GOT3 (cell line): ENCODE results near the gene KIF4A.

Experiments used
- DNase-seq: peaks from one replicate; lab custom pipeline; 2025; ENCODE audit warnings: mixed read lengths; lab: John Stamatoyannopoulos, UW

The KIF4A gene

DNA sequence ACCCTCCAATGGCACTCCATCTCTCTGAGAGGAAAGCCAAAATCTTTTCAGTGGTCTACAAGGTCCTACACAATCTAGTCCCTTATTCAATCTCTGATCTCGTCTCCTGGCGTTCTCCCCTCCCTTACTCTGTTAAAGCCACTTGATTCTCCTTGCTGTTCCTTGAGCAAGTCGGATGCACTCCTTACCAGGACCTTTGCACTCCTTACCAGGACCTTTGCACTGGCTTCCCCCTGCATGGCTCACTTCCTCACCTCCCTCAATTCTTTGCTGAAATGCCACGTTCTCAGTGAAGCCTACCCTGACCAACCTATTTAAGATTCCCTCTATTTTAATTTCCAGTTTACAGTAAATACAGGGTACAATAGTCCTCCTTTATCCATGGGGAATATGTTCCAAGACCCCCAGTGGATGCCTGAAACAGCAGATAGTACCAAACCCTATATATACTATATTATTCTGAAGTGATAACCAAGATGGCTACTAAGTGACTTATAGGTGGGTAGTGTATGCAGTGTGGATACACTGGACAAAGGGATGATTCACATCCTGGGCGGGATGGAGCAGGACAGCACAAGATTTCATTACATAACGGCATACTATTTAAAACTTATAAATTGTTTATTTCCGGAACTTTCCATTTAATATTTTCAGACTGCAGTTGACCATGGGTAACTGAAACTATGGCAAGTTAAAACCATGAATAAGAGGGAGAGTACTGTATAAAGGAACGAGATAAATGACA is 148.2 kb downstream of the KIF4A start:
- no peak for DNase-seq

DNA sequence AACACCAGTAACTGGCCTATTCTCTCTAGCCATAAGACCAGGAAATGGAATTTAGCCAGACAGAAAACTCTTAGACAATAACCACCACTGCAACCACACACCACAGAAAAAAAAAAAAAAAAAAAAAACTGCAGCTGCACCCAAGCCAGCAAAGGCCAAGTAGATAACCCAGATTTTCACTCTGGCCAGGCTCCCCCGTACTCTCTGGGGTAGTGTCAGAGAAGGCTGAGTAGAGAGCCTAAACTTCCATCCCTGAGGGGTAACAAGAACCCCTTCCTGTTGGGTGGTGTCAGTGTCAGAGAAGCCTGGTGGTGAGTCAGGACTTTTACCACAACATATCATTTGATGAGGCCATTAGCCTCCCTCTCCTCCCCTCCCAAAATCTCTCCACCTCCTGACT is 149.1 kb downstream of the KIF4A start:
- no peak for DNase-seq

DNA sequence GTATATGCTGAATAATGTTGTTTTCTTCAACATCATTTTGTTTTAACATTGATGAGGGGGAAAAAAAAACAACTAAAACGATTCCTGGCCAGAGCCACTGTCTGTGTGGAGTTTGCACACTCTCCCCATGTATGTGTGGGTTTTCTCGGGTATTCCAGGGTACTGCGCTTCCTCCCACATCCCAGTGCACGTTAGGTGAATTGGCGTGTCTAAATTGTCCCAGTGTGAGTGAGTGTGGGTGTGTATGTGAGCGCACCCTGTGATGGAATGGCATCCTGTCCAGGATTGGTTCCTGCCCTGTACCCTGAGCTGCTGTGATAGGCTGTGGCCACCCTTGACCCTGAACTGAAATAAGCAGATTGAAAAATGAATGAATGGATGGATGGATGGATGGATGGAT is 152.3 kb downstream of the KIF4A start:
- no peak for DNase-seq

DNA sequence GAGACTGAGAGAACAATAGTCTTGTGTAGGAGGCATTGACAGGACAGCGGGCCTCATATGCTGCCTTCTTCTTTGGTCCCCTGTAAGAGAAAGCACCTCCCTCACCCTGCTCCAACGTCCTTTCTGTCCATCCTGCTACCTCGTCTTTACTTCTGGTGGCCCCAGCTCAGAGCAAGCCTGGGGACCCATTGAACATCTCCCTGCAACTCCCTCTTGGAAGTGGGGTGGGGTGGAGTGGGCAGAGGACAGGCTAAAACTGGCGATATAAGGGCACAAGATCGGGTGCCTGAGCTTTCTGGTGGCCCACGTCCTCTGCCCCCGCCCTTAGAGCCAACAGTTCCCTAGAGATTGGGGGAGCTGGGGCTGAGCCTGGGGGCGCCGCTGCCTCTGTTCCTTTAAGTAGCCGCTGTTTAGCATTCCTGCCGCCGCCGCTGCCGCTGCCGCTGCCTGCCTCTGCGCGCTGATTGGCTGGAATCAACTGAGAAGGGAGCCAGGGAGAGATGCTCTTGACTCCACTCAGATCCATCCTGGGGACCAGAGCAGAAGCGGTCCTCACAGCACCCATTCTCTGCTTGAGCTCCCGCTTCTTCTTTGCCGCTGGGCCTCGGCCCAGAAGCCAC is 154.5 kb downstream of the KIF4A start, which contains the start of gene DLG3:
Gene DLG3 (plus strand): TSS at position 510 of the 620 bp plus-strand sequence. CDS start 367 bp downstream, outside the sequence.
- DNase-seq = no peak

DNA sequence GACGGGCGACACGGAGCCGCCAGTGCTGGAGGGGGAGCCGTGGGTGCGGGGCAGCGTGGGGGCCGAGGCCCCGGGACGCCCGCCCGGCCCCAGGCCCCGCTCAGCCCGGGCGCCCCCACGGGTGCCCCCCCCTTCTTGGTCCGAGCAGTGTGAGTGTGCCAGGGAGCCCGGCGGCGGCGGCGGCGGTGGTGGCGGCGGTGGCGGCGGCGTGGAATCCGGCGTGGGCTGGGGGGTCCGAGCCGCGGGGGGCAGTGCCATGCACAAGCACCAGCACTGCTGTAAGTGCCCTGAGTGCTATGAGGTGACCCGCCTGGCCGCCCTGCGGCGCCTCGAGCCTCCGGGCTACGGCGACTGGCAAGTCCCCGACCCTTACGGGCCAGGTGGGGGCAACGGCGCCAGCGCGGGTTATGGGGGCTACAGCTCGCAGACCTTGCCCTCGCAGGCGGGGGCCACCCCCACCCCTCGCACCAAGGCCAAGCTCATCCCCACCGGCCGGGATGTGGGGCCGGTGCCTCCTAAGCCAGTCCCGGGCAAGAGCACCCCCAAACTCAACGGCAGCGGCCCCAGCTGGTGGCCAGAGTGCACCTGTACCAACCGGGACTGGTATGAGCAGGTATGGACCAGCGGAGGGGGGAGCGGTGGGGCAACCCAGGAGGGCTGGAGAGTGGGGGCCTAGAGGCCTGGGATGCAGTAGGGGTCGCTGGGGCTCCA is 155.2 kb downstream of the KIF4A start:
- DNase-seq = no peak

DNA sequence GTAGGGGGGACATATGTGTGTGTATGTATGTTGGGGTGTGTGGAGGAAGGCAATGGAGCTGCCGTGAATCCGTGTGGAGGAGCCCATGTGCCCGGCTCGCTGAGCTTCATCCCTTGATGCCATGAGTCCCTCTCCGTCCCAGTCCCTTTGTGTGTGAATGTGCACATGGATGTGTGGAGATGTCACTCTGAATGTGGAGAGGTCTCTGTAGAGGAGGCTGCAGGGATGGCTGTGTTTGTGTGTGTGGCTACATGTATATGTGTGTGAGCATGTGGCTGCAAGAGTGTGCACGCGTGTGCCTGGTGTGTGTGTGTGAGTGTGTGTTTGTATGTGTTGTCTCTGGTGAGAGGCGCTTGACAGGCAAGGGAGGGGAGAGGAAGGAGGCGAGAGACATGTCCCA is 156.0 kb downstream of the KIF4A start:
- no peak for DNase-seq

DNA sequence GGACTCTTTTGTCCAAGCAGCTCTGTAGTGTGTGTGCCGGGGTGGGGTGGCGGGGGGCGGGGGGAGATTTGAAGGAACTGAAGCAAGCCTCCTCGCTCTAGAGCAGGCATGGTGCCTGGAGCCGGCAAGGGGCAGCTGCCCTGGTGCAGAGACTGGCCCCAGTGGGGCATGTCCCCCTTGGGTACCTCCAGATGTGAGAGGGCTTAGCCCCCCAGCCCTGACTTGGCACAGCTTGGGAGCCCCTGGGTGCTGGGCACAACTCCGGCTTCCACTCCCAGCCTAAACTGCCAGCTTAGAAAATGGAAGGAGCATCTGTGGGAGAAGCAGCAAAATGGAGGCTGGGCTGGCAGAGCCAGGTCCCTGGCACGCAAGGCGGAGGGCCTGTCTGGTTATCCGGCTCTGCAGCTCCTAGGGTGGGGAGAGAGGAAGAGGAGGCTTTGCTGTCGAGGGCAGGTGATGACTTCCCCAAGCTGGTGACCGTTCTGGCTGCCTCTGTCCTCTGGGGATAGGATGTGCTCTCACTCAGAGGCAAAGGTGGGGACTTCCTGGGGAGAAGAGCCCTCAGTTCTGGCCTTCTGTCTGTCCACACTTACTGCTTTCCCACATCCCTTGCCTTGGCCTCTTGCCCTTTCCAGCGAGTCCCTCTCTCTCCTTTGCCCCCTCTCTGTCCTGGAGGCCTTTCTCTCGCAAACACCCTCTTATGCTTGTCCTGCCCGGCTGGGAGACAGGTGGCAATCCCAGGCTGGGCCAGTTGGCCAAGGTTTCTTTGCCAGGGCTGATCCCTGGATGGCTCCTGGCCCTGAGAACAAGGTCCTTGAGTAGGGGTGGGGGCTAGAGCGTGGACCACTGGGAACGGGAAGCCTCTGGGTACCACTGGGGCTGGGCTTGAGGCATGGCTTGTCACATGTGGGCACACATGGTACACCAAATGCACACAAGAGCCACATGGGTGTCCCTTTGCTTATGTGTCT is 156.8 kb downstream of the KIF4A start:
- no peak for DNase-seq

DNA sequence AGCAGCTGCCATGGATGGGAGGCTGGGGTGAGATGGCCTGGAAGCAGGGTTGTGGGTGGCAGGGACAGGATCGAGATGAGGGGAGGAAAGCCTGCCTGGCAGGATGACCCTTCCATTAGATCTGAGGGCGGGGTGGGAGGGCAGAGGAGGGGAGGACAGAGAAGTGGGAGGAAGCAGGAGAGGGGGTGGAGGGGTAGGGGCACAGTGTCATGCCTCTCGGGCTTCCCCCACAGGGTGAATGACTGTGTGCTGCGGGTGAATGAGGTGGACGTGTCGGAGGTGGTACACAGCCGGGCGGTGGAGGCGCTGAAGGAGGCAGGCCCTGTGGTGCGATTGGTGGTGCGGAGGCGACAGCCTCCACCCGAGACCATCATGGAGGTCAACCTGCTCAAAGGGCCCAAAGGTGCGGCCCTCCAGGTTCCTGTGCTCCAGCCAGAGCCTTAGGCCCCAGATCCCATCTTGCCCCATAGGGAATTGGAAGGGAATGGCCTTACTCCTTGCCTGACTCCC is 159.6 kb downstream of the KIF4A start:
- no peak for DNase-seq

DNA sequence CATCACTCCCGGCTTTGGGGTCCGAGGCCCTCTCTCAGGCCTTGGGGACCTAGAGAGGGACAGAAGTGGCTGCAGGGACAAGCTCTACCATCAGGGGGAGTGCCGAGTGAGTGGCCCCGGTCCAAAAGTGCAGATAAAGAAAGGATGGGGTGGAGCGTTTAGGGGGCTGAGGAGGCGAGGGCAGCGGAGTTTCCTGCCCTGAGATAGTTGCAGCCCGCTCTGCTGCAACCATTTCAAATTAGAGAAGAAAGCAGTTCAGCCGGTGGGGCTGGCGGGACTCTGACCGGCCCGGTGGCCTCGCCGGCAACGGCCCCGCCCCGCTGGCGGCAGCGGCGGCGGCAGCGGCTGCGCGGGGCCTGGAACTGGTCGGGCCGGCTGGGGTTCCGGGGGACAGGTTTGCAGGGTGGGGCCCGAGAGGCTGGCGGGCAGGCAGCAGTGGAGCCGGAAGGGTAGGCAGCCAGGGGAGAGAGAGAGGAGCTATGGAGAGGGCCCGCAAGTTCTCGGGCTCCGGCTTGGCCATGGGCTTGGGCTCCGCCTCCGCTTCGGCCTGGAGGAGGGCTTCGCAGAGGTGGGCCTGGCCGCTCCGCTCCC is 162.3 kb downstream of the KIF4A start:
- no peak for DNase-seq

DNA sequence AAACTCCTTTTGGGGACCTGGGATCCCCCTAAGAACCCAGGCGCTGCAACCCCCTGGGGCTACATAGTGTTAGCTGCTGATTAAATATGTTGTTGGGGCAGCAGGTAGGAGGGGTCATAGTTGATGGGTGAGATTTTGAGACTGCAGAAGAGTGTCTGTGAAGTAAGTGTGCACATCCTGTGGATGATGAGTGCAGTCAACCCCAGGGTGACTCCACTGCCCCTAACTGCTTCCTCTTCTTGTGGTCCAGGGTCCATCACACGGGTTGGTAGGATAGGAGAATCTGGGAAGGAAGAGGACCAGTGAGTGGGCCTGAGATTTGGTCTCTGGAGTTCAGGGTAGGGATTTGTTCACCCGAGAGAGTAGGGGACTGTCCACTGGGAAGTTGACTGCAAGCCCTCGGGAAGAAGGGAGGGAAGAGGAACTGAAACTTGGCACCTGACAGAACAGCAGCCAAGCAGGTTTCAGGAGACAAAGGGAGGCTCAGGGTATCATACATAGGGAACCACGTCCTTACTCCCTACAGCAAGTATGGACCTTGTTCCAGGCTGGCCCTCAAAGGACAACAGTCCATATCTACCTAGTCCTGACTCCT is 163.2 kb downstream of the KIF4A start:
- DNase-seq = no peak

DNA sequence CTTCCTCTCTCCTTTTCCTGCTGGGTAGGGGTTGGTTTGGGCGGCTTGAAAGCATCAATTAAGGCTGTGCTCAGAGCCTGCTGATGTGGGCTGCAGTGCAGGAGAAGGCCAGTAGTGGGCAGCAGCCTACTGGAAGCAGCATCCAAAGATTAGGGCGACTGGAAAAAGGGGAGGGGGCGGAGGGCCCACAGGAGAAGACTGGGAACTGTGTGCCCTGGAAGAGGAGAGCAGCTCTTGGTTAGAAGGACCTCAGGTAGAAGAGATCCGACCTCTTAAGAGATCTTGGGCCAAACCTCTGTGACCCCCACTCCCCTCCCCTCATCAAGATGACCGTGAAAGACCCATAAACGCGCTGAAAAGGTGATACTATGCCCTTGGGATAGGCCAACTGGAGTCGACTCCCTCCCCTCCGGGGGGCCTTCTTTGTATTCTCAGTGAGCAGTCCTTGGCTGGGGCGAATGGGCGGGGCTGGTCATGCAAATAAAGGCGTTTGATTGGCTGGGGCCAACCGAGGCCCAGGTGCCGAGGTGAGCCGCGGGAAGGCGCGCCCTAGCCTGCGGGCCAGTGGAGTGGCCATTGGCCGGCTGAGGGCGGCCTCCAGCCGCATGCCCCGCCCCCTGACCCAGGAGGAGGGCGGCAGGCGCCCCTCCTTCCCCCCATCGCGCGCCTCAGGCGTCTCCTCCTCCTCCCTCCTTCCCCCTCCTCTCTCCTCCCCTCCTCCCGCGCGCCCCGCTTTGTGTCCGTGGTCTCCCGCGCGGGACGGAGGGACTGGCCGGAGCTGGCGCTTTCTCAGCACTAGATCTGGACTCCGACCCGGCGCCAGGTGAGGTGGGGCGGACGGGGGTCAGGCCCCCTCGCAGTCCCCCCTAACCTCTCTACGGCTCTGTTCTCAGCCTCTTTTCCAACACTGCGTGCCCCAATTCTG is 164.8 kb downstream of the KIF4A start:
- no peak for DNase-seq

DNA sequence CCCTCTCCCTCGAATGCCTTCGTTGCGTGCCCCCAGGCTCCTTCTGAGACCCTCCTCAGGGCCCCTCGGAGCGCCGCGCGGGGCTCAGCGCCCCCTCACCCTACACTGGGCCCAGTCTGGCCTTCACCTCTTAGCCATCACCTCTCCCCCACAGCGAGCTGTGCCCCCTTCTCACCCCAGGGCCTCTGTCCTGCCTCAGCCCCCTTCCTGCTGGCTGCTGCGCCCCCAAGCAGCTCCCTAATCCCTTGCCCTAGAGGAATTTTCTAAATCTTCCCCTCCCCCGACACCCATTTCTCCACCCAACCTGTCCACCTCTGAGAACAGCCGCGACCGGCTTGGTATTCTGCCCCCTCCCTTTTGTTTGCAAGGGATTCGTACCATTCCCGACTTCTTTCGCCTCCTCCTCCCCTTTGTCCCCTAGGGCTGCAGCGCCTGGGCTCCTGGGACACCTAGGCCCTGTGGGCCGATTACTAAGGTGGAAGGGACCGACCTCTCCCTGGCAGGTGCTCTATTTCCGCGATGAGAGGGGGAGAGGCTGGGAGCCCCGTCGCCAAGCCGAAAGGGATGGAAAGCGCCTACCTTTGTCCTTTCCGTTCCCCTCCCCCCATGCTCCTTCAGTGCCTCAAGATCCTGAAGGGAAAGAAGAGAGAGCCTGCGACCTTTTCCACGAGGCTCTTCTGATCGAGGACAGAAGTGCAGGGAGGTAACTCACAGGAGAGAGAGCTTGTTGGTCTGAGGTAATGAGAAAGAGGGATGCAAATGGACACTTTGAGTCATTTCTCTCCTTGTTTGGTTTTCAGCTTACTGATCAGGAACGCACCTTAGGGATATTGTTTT is 165.7 kb downstream of the KIF4A start:
- DNase-seq = no peak

DNA sequence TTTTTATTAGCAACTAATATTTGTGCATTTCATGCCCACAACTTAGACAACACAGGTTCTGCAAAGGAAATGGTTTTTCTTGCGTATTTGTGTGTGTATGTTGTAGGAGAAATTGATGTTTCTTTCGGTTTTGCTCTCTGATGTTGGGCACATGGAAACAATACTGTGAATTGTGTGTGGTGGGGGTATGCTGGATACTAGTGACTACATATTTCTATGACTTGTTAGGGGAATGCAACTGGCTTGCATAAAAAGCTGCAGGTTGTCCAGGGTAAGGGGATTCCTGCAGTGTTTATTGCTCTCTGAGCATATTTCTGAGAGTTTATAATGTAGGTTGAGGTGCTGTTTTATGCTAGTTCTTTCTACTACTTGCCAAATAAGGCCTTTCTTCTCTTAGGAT is 166.4 kb downstream of the KIF4A start:
- no peak for DNase-seq

DNA sequence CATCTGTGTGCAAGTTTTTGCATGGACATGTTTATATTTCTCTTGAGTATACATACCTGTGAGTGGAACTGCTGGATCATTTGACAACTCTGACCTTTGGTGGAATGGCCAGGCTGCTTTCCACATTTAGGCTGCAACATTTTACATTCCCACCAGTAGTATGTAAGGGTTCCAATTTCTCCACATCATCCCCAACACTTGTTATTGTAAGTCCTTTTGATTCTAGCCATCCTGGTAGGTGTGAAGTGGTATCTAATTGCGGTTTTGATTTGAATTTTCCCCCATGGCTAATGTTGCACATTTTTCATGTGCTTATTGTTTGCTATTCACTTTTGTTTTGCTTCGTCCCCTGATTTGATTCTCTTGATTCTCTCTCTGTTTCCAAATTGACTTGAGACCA is 171.1 kb downstream of the KIF4A start:
- DNase-seq = no peak

DNA sequence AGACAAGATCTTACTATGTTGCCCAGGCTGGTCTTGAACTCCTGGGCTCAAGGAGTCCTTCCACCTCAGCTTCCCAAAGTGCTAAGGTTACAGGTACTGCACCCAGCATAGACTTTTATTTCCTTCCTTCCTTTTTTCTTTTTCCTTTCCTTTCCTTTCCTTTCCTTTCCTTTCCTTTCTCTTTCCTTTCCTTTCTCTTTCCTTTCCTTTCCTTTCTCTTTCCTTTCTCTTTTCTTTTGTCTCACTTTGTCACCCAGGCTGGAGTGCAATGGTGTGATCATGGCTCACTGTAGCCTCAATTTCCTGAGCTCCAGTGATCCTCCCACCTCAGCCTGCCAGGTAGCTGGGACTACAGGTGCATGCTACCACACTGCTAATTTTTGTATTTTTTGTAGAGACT is 174.1 kb downstream of the KIF4A start:
- no peak for DNase-seq

DNA sequence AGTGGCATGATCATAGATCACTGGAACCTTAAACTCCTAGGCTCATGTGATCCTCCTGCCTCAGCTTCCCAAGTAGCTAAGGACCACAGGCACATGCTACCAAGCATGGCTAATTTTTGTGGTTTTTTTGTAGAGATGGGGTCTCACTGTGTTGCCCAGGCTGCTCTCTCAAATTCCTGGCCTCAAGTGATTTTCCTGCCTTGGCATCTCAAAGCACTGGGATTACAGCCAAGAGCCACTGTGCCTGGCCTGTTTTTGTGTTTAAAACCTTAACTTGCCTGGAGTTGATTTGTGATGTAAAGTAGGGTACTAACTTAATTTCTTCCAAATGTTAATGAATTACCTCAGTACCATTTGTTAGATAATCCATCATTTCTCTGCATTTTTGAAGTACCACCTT is 177.1 kb downstream of the KIF4A start:
- no peak for DNase-seq

DNA sequence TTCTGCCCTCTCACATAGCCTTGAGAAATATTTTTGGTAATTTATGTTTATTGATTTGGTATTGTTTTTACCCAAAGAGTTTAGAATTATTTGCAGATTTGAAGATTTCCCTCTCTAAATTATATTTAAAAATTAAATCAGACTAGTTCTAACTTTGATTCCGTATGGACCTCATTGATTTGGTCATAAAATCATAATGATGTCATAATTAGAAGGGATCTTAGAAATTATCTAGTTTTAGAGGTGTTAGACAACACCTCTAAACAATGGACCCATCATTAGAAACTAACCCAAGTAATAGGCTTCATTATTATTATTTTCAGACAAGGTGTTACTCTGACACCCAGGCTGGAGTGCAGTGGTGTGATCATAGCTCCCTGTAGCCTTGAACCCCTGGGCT is 178.8 kb downstream of the KIF4A start:
- no peak for DNase-seq
